Progenitor cell of endocrine pancreas (in vitro differentiated cells): Measurements from ENCODE around the gene HS3ST3A1. TPM values are rescaled to one million over a fixed set of nuclear protein-coding genes. Genes with fewer than 3 reads are reported as not detected.

ENCODE experiments used
- DNase-seq: peaks from one replicate; pipeline ENCODE4 v3.0.0; 2021; ENCODE audit warnings: low spot score; ENCODE audit not compliant: unreplicated experiment
- H3K27ac Mint-ChIP-seq: 2 replicates; pipeline ENCODE4 v1.8.0; 2021; ENCODE audit warnings: mild to moderate bottlenecking, moderate library complexity, mixed read lengths
- H3K27me3 Mint-ChIP-seq: 2 replicates; pipeline ENCODE4 v1.8.0; 2021; ENCODE audit warnings: mixed read lengths
- H3K36me3 Mint-ChIP-seq: 2 replicates; pipeline ENCODE4 v1.8.0; 2022; ENCODE audit warnings: mixed read lengths; ENCODE audit not compliant: insufficient read depth
- H3K4me1 Mint-ChIP-seq: 2 replicates; pipeline ENCODE4 v1.8.0; 2021; ENCODE audit warnings: low read depth, mixed read lengths
- H3K4me3 Mint-ChIP-seq: 2 replicates; pipeline ENCODE4 v1.8.0; 2021; ENCODE audit warnings: low read depth, mild to moderate bottlenecking, moderate library complexity, mixed read lengths
- H3K9me3 Mint-ChIP-seq: 2 replicates; pipeline ENCODE4 v1.8.0; 2021; ENCODE audit warnings: low read depth, mixed read lengths
- CTCF ChIP-seq: fragments of 200-600 bp; sonication (generic); IDR thresholded peaks from one replicate; pipeline ENCODE4 v1.5.0; 2021; ENCODE audit warnings: antibody characterized with exemption, mild to moderate bottlenecking; ENCODE audit not compliant: unreplicated experiment
- total RNA-seq: library from RNA; stranded (reverse); gene quantifications from 2 replicates; pipeline ENCODE4 v1.2.1, GENCODE V29; 2021

The HS3ST3A1 gene
- total RNA-seq, 1 donor from 2014 or later = 8.8 TPM

- TF ChIP-seq CTCF = no peak
- H3K4me3 Mint-ChIP-seq = no peak overlapping the region
- H3K27me3 Mint-ChIP-seq = no peaks in the 10 kb centered on the region
These were observed 26.3 kb downstream of the HS3ST3A1 start for GRCh38 chr17:13575466-13575865.

GRCh38 chr17:13572581-13572980, 29.1 kb downstream of the HS3ST3A1 start:
- H3K4me3 Mint-ChIP-seq = no peak overlapping the region
- no peak for DNase-seq
- H3K9me3 Mint-ChIP-seq = peaks cover 20% of the 10 kb centered on the region
- H3K4me1 Mint-ChIP-seq = peaks cover 28% of the 10 kb centered on the region
- no peak overlapping the region for H3K27ac Mint-ChIP-seq
- H3K36me3 Mint-ChIP-seq = peaks cover 19% of the 10 kb centered on the region
- no peaks in the 10 kb centered on the region for H3K27me3 Mint-ChIP-seq
- no peak for TF ChIP-seq CTCF

More at GRCh38 chr17:13575466-13575865, 26.3 kb downstream of the HS3ST3A1 start:
- Mint-ChIP-seq H3K9me3 (peaks cover 20% of the 10 kb centered on the region), H3K27ac (no peak overlapping the region), H3K4me1 (peaks cover 14% of the 10 kb centered on the region), H3K36me3 (peaks cover 17% of the 10 kb centered on the region)
- DNase-seq = no peak

GRCh38 chr17:13569398-13570123, 32.2 kb downstream of the HS3ST3A1 start:
- peaks cover 20% of the 10 kb centered on the region for H3K4me1 Mint-ChIP-seq
- no peak overlapping the region for H3K27ac Mint-ChIP-seq
- H3K27me3 Mint-ChIP-seq = no peaks in the 10 kb centered on the region
- H3K9me3 Mint-ChIP-seq = peaks cover 14% of the 10 kb centered on the region
- no peak overlapping the region for H3K4me3 Mint-ChIP-seq
- no peak for DNase-seq
- H3K36me3 Mint-ChIP-seq = peaks cover 15% of the 10 kb centered on the region
- no peak for TF ChIP-seq CTCF

GRCh38 chr17:13568582-13569397, 32.9 kb downstream of the HS3ST3A1 start:
- Mint-ChIP-seq H3K4me1 (peaks cover 20% of the 10 kb centered on the region), H3K4me3 (no peak overlapping the region), H3K9me3 (peaks cover 14% of the 10 kb centered on the region), H3K27me3 (no peaks in the 10 kb centered on the region), H3K36me3 (peaks cover 13% of the 10 kb centered on the region), H3K27ac (no peak overlapping the region)
- no peak for TF ChIP-seq CTCF
- no peak for DNase-seq

GRCh38 chr17:13563866-13564265, 37.9 kb downstream of the HS3ST3A1 start:
- TF ChIP-seq CTCF = no peak
- no peak for DNase-seq
- H3K9me3 Mint-ChIP-seq = peaks cover 10% of the 10 kb centered on the region
- H3K27me3 Mint-ChIP-seq = no peaks in the 10 kb centered on the region
- H3K27ac Mint-ChIP-seq = no peak overlapping the region
- peaks cover 10% of the 10 kb centered on the region for H3K36me3 Mint-ChIP-seq
- no peak overlapping the region for H3K4me3 Mint-ChIP-seq
- peaks cover 18% of the 10 kb centered on the region for H3K4me1 Mint-ChIP-seq
